GM23248 (cell line): Measurements from ENCODE around the gene ODAD2.

Source experiments
- EZH2 ChIP-seq: fragments of 200-600 bp; sonication (generic); IDR thresholded peaks from 2 replicates; pipeline ENCODE4 v1.6.1; 2018; ENCODE audit warnings: antibody characterized with exemption, mild to moderate bottlenecking; ENCODE audit not compliant: insufficient read depth, poor library complexity, severe bottlenecking
- EZH2phosphoT487 ChIP-seq: fragments of 200-600 bp; sonication (generic); IDR thresholded peaks from 2 replicates; pipeline ENCODE4 v1.6.1; 2018; ENCODE audit warnings: antibody characterized with exemption, moderate library complexity, mild to moderate bottlenecking, low read depth; ENCODE audit not compliant: insufficient read depth

DNA sequence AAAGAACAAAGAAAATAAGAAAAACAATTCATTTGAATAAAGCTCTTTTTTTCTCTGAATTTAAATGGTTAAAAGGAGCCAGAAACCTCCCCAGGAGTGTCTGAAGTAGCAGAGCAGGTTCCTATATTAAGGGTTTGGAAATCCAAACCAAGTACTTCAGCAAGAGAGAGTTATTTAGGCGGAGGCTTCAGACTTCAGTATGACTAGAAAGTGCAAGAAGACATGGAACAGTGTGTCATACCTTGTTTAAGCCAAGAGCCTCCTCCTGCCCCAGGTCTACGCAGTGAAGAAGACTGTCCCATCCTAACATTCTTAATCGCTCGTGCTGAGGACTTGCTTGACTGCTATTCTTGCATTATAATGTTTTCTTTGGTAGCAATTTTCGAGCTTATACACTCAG is 51.3 kb downstream of the ODAD2 start:
- TF ChIP-seq EZH2 (no peak), EZH2phosphoT487 (no peak)
